H1 (cell line): Measurements from ENCODE around the gene C1QL2. TPM values are rescaled to one million over a fixed set of nuclear protein-coding genes. Genes with fewer than 3 reads are reported as not detected.

Experiments used
- ATF2 ChIP-seq: IDR thresholded peaks from 2 replicates; pipeline ENCODE4 v1.6.1; 2012; ENCODE audit warnings: low read length, inconsistent platforms
- BRCA1 ChIP-seq: IDR thresholded peaks from 2 replicates; pipeline ENCODE4 v1.6.1; 2012; ENCODE audit warnings: low read depth, low read length, improper control_type of control experiment
- CBX5 ChIP-seq: fragments of 300-800, 300-1000 bp; sonication (generic); IDR thresholded peaks from 2 replicates; pipeline ENCODE4 v1.7.1; 2016; ENCODE audit warnings: antibody characterized with exemption, low read length, low read depth
- CEBPB ChIP-seq: IDR thresholded peaks from 2 replicates; pipeline ENCODE4 v1.6.1; 2012; ENCODE audit warnings: low read depth, low read length
- CHD1 ChIP-seq: IDR thresholded peaks from 2 replicates; pipeline ENCODE4 v1.6.1; 2012; ENCODE audit warnings: low read depth, low read length, improper control_type of control experiment
- CREB1 ChIP-seq: IDR thresholded peaks from 2 replicates; pipeline ENCODE4 v1.6.1; 2012; ENCODE audit warnings: inconsistent platforms
- EZH2 ChIP-seq: fragments of 200-600 bp; sonication (generic); IDR thresholded peaks from 2 replicates; pipeline ENCODE4 v1.7.1; 2012; ENCODE audit warnings: low read depth, mild to moderate bottlenecking, moderate library complexity, low read length, inconsistent platforms; ENCODE audit not compliant: severe bottlenecking
- FOSL1 ChIP-seq: IDR thresholded peaks from 2 replicates; pipeline ENCODE4 v1.6.1; 2011; ENCODE audit warnings: mild to moderate bottlenecking, low read depth, low read length, moderate library complexity; ENCODE audit not compliant: insufficient read depth
- GTF2F1 ChIP-seq: IDR thresholded peaks from 2 replicates; pipeline ENCODE4 v1.6.1; 2012; ENCODE audit warnings: low read depth, low read length, improper control_type of control experiment, borderline replicate concordance
- JUND ChIP-seq: IDR thresholded peaks from 2 replicates; pipeline ENCODE4 v1.6.1; 2011; ENCODE audit warnings: mild to moderate bottlenecking, improper control_type of control experiment, low read length
- KDM5A ChIP-seq: fragments of 200-600 bp; IDR thresholded peaks from 2 replicates; pipeline ENCODE4 v1.7.1; 2012; ENCODE audit warnings: mild to moderate bottlenecking, low read length, inconsistent platforms, mixed read lengths
- NANOG ChIP-seq: IDR thresholded peaks from 2 replicates; pipeline ENCODE4 v1.6.1; 2011; ENCODE audit warnings: low read length, low read depth, mild to moderate bottlenecking, inconsistent platforms; ENCODE audit not compliant: insufficient read depth, poor library complexity, severe bottlenecking
- PHF8 ChIP-seq: fragments of 200-600 bp; sonication (generic); conservative IDR thresholded peaks from 2 replicates; pipeline ENCODE4 v1.7.1; 2012; ENCODE audit warnings: low read depth, mild to moderate bottlenecking, inconsistent platforms, low read length, moderate library complexity
- POLR2AphosphoS5 ChIP-seq: IDR thresholded peaks from 2 replicates; pipeline ENCODE4 v1.6.1; 2011; ENCODE audit warnings: low read depth, low read length
- RBBP5 ChIP-seq: IDR thresholded peaks from 2 replicates; pipeline ENCODE4 v1.7.1; 2012; ENCODE audit warnings: low read depth, mild to moderate bottlenecking, inconsistent platforms, low read length, moderate library complexity, borderline replicate concordance
- RNF2 ChIP-seq: fragments of 200-900, 300-1000 bp; sonication (generic); IDR thresholded peaks from 2 replicates; pipeline ENCODE4 v1.7.1; 2016; ENCODE audit warnings: borderline replicate concordance, low read depth, mild to moderate bottlenecking, antibody characterized with exemption, low read length; ENCODE audit not compliant: poor library complexity, severe bottlenecking; ENCODE audit errors: missing control alignments
- SP2 ChIP-seq: IDR thresholded peaks from 2 replicates; pipeline ENCODE4 v1.6.1; 2012; ENCODE audit warnings: mild to moderate bottlenecking, low read length, inconsistent platforms
- SP4 ChIP-seq: IDR thresholded peaks from 2 replicates; pipeline ENCODE4 v1.6.1; 2012; ENCODE audit warnings: low read length, inconsistent platforms
- SRF ChIP-seq: IDR thresholded peaks from 2 replicates; pipeline ENCODE4 v1.6.1; 2011; ENCODE audit warnings: mild to moderate bottlenecking, low read depth, low read length, moderate library complexity
- SUZ12 ChIP-seq: fragments of 200-600 bp; sonication (generic); IDR thresholded peaks from 2 replicates; pipeline ENCODE4 v1.6.1; 2012; ENCODE audit warnings: mild to moderate bottlenecking, inconsistent platforms, low read length, moderate library complexity, mixed read lengths
- TAF1 ChIP-seq: IDR thresholded peaks from 2 replicates; pipeline ENCODE4 v1.6.1; 2011; ENCODE audit warnings: mild to moderate bottlenecking, low read depth, low read length
- TBP ChIP-seq: IDR thresholded peaks from 2 replicates; pipeline ENCODE4 v1.6.1; 2011; ENCODE audit warnings: low read depth, low read length, improper control_type of control experiment
- polyA plus RNA-seq, 7 experiments: library from polyadenylated mRNA; depleted of rRNA in 3 of 7; stranded (reverse) in 5 of 7; unstranded in 2 of 7; fragments of >200 nt in 5 of 7; fragments of 200-250 nt in 2 of 7; gene quantifications; 1 replicate in 5 of 7; 2 replicates in 1 of 7; 4 replicates in 1 of 7; pipeline versions ENCODE4 v1.2.1 to v1.2.3, GENCODE V29; 2011 to 2013; ENCODE audit warnings: missing spikeins in 2 of 7, mixed read lengths in 2 of 7
- total RNA-seq: library from RNA; stranded (reverse); fragmentation: NEBNext Ultra II Directional; extraction: Animal tissue kit (Norgen Biotek cat#: 25700); gene quantifications from 2 replicates; pipeline ENCODE4 v1.2.1, GENCODE V29; 2021
- TF ChIP-seq, protein P1 (sequence below): IDR thresholded peaks from 2 replicates; pipeline ENCODE4 v1.6.1; 2012; ENCODE audit warnings: inconsistent platforms

C1QL2 gene
- total and polyA plus RNA-seq, 2 of the 8 experiments (the other 6 are each of a cell fraction or from before 2014, with no cell fraction given), result 0.80 to 0.88 TPM

- peak; percentile 80 for TF ChIP-seq EZH2
- TF ChIP-seq SUZ12, result peak; percentile 65
- TF ChIP-seq, protein P1, sequence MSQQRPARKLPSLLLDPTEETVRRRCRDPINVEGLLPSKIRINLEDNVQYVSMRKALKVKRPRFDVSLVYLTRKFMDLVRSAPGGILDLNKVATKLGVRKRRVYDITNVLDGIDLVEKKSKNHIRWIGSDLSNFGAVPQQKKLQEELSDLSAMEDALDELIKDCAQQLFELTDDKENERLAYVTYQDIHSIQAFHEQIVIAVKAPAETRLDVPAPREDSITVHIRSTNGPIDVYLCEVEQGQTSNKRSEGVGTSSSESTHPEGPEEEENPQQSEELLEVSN, result peak; percentile 45; the same call in 1 of the 2 replicates
- no peak for TF ChIP-seq SRF
- no peak for TF ChIP-seq SP2
- TF ChIP-seq JUND, result no peak
- no peak for TF ChIP-seq TBP
- 0 out of 2 replicates have a peak, but pooled peaks have one; percentile 27 for TF ChIP-seq RBBP5
- peak; percentile 34 for TF ChIP-seq RNF2
- peak; percentile 32; the same call in 1 of the 2 replicates for TF ChIP-seq CREB1
- no peak for TF ChIP-seq SP4
- no peak for TF ChIP-seq CBX5
- TF ChIP-seq POLR2AphosphoS5, result no peak
- no peak for TF ChIP-seq CEBPB
- no peak for TF ChIP-seq KDM5A
- TF ChIP-seq NANOG, result no peak
- no peak for TF ChIP-seq CHD1
- no peak for TF ChIP-seq FOSL1
- TF ChIP-seq GTF2F1, result no peak
- no peak for TF ChIP-seq BRCA1
- TF ChIP-seq ATF2, result no peak
- no peak for TF ChIP-seq PHF8
- TF ChIP-seq TAF1, result no peak
These were observed at the start of gene C1QL2 (continued) for GRCh38 chr2:119158563-119159347.
